ENCODE measurements around the gene POLR1A. TPM values are rescaled to one million over a fixed set of nuclear protein-coding genes. Genes with fewer than 3 reads are reported as not detected.

Gene POLR1A
- total and polyA plus RNA-seq, 2 of the 13 experiments (the other 11 are each of a cell fraction or from before 2014, with no cell fraction given), result 7.2 to 39.9 TPM

DNA sequence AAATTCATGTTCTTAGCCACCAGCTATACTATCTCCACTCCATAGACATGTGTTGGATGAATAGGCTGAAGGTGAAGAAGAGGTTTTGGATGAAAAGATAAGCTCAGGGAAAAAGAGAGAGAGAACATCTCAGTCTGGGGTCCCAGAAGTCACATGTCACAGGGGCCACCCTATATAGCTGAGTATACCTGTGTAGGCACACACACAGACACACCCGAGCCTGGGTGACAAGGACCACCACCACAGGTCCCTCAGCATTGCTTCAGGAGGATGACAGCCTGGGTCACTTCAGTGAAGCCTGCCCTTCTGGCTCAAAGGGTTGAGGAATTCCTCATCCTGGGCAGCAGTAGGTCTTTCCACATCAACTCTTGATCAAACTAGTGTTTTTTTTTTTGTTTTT lies 56.2 kb downstream of the POLR1A start:
- intact Hi-C loops (cut with micrococcal nuclease; ENCODE audit: unreplicated experiment), result no loop called here
- Histone ChIP-seq H3K27me3 (ENCODE audit: control insufficient read depth in 1 of 2, insufficient read depth in 2 of 2, low read length in 2 of 2) (no peaks in the 10 kb centered on the region), H4K20me1 (ENCODE audit: insufficient read depth, low read length) (no peaks in the 10 kb centered on the region), H3K36me3 (replicated peaks in 1 of 2; ENCODE audit: control insufficient read depth in 1 of 2, insufficient read depth in 2 of 2, low read length in 2 of 2) (peaks cover 58 to 91% of the 10 kb centered on the region in 2 experiments), H3K4me3 (replicated peaks in 1 of 3; ENCODE audit: insufficient read depth in 1 of 3, low read depth in 2 of 3, low read length in 3 of 3) (no peak overlapping the region), H2AFZ (ENCODE audit: low read length) (no peak overlapping the region), H3K9me3 (ENCODE audit: low read length) (no peaks in the 10 kb centered on the region), H3K4me2 (ENCODE audit: low read depth, low read length) (no peak overlapping the region), H3K9ac (ENCODE audit: insufficient read depth, low read depth, low read length) (no peak overlapping the region), H3K27ac (ENCODE audit: extremely low read length, insufficient read depth, low read length) (no peak overlapping the region), H3K4me1 (ENCODE audit: insufficient read depth, low read length) (0 out of 2 replicates have a peak, but pooled peaks cover 6% of the 10 kb centered on the region), H3K79me2 (ENCODE audit: insufficient read depth, low read length) (no peaks in the 10 kb centered on the region)
- 88% methylated on average over 1 of the region's 1 CpG for WGBS (ENCODE audit: low lambda C conversion rate)
- ChIA-PET CTCF (ENCODE audit: low intra/inter-chr PET ratio, low total read pairs) (no interaction called here), POLR2A (no interaction called here)
- no peak for ATAC-seq
- no peak for DNase-seq (ENCODE audit: low spot score)
- no TSS peak for BruUV-seq (replicated peaks)
- TF ChIP-seq ZNF34 (CRISPR knock-in tag; IDR thresholded peaks at IDR 0.05; ENCODE audit: borderline replicate concordance) (no peak), CCAR2 (optimal IDR thresholded peaks at IDR 0.05; ENCODE audit: low read depth, low read length) (no peak)
- TF ChIP-seq, protein P1, sequence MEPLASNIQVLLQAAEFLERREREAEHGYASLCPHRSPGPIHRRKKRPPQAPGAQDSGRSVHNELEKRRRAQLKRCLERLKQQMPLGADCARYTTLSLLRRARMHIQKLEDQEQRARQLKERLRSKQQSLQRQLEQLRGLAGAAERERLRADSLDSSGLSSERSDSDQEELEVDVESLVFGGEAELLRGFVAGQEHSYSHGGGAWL (CRISPR knock-in tag; IDR thresholded peaks at IDR 0.05), result no peak
- in situ Hi-C loops (cut with HindIII; ENCODE audit: extremely low pct_ligation_motif_present, low pct_unique_long_range_greater_than_20kb), result no loop called here
- FAIRE-seq, result no peak

- H3K36me3 ChIP-seq (replicated peaks in 1 of 2; ENCODE audit: control insufficient read depth in 1 of 2, insufficient read depth in 2 of 2, low read length in 2 of 2), result peaks cover 62 to 91% of the 10 kb centered on the region in 2 experiments
- TF ChIP-seq TGIF2 (CRISPR knock-in tag; IDR thresholded peaks at IDR 0.05) (no peak), ZNF782 (CRISPR knock-in tag; IDR thresholded peaks at IDR 0.05; ENCODE audit: borderline replicate concordance) (no peak), TBP (CRISPR knock-in tag; IDR thresholded peaks at IDR 0.05) (no peak), RBM22 (optimal IDR thresholded peaks at IDR 0.05; ENCODE audit: low read length) (peak; percentile 12)
- no peaks in the 10 kb centered on the region for H3K27me3 ChIP-seq (ENCODE audit: control insufficient read depth in 1 of 2, insufficient read depth in 2 of 2, low read length in 2 of 2)
- intact Hi-C loops (cut with micrococcal nuclease; ENCODE audit: unreplicated experiment) (no loop called here), in situ Hi-C loops (cut with HindIII; ENCODE audit: extremely low pct_ligation_motif_present, low pct_unique_long_range_greater_than_20kb) (no loop called here)
- no peak overlapping the region for H3K9ac ChIP-seq (ENCODE audit: insufficient read depth, low read depth, low read length)
- H3K79me2 ChIP-seq (ENCODE audit: insufficient read depth, low read length), result no peaks in the 10 kb centered on the region
- BruUV-seq (replicated peaks), result no TSS peak
- no peak overlapping the region for H3K27ac ChIP-seq (ENCODE audit: extremely low read length, insufficient read depth, low read length)
- H2AFZ ChIP-seq (ENCODE audit: low read length), result no peak overlapping the region
- 93% methylated on average over 11 of the region's 11 CpGs for WGBS (ENCODE audit: low lambda C conversion rate)
- H3K9me3 ChIP-seq (ENCODE audit: low read length), result no peaks in the 10 kb centered on the region
- DNase-seq (ENCODE audit: low spot score) (no peak), ATAC-seq (no peak), FAIRE-seq (no peak)
- no peak overlapping the region for H3K4me3 ChIP-seq (replicated peaks in 1 of 3; ENCODE audit: insufficient read depth in 1 of 3, low read depth in 2 of 3, low read length in 3 of 3)
- 0 out of 2 replicates have a peak, but pooled peaks cover 6% of the 10 kb centered on the region for H3K4me1 ChIP-seq (ENCODE audit: insufficient read depth, low read length)
- ChIA-PET CTCF (ENCODE audit: low intra/inter-chr PET ratio, low total read pairs) (no interaction called here), POLR2A (no interaction called here)
- no peaks in the 10 kb centered on the region for H4K20me1 ChIP-seq (ENCODE audit: insufficient read depth, low read length)
- H3K4me2 ChIP-seq (ENCODE audit: low read depth, low read length), result no peak overlapping the region
Measured at GRCh38 chr2:86048888-86049287, 56.8 kb downstream of the POLR1A start.
